VCaP (cell line): ENCODE data around the gene RTKN.

Experiments used
- H3K27ac ChIP-seq: fragments of 450-650 bp; 2 replicates; pipeline ENCODE4 v1.5.1; 2017
- CTCF ChIP-seq: fragments of 450-650 bp; conservative IDR thresholded peaks from 2 replicates; pipeline ENCODE4 v1.5.1; 2017; ENCODE audit warnings: mild to moderate bottlenecking, moderate library complexity

Gene RTKN

DNA sequence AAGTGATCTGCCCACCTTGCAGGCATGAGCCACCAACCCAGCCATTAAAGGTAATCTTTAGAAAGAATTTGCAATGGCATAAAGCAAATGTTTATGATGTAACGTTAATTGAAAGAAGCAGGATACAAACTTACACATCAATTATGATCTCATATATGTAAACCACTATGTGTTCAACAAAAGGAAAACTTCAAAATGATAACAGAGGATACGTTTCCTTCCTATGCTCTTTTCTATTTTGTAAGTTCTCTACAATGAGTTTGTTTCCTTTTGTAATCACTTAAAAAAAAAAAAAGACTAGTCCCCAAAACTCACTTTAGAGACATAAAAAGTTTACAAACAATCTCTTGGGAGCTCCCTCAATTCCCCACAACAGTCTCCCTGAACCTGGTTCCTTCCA is 21.7 kb downstream of the RTKN start:
- no peak for TF ChIP-seq CTCF
- H3K27ac ChIP-seq, result no peak overlapping the region

GRCh38 chr2:74419345-74419744 is 22.4 kb downstream of the RTKN start:
- TF ChIP-seq CTCF, result no peak
- H3K27ac ChIP-seq, result no peak overlapping the region

DNA sequence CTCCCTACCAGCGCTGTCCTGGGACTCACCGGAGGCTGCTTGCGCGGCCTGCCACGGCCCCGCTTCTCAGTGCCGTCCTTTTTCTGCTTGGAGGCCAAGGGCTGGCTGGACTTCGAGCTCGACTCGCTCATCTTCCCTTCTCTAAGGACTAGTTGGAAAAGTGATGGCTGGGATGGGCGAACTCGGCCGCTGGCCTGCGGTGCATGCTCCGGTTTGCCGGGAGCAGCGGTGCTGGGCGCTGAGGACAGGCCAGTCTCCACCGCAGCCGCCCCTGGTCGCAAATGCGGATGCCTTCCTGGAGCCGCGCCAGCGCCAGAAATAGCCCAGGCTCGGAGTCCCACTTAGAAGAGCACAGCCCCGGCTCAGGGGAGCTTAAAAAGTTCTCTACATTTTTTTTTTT is 23.4 kb downstream of the RTKN start:
- no peak overlapping the region for H3K27ac ChIP-seq
- TF ChIP-seq CTCF, result no peak

- TF ChIP-seq CTCF, result no peak
- H3K27ac ChIP-seq, result no peak overlapping the region
Observed at GRCh38 chr2:74417763-74418162, 24.0 kb downstream of the RTKN start.

GRCh38 chr2:74417197-74417596 is 24.5 kb downstream of the RTKN start:
- TF ChIP-seq CTCF, result no peak
- no peak overlapping the region for H3K27ac ChIP-seq

- TF ChIP-seq CTCF, result no peak
- no peak overlapping the region for H3K27ac ChIP-seq
Observed at GRCh38 chr2:74416778-74417177, 25.0 kb downstream of the RTKN start.

DNA sequence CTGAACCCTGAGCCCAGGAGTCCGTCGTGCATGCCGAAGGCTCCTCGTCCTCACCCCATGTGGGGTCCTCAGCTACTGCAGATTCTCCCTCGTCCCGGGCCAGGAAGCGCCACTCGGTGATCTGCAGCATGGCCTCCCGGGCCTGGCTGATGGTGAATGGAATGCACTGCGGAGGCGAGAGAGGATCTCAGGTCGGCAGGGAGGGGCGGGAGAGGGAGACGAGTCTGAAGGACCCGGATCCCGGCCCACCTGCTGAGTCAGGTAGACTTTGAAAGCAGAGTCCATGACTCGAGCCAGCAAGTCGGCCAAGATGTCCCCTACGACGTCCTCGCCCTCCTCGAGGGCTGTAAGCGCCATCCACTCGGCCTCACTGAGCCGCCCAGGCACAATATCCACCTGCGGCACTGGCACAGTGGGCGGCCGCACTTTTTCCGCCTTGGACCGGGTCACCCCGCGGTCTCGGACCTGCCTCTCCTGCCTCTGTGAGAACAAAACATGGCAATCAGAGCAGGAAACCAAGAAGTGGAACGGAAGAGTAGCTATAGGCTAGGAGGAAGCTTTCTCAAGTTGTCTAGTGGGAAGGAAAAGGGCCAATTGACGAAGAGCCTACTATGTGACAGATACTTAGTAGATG is 25.9 kb downstream of the RTKN start:
- H3K27ac ChIP-seq, result no peak overlapping the region
- no peak for TF ChIP-seq CTCF
